ENCODE results near the gene FAM156B.
"Not testable (repeated sequence)": the region's sequence is repeated elsewhere in the genome, so short reads cannot be mapped to it uniquely, and the experiment has no call there.

Gene FAM156B

DNA sequence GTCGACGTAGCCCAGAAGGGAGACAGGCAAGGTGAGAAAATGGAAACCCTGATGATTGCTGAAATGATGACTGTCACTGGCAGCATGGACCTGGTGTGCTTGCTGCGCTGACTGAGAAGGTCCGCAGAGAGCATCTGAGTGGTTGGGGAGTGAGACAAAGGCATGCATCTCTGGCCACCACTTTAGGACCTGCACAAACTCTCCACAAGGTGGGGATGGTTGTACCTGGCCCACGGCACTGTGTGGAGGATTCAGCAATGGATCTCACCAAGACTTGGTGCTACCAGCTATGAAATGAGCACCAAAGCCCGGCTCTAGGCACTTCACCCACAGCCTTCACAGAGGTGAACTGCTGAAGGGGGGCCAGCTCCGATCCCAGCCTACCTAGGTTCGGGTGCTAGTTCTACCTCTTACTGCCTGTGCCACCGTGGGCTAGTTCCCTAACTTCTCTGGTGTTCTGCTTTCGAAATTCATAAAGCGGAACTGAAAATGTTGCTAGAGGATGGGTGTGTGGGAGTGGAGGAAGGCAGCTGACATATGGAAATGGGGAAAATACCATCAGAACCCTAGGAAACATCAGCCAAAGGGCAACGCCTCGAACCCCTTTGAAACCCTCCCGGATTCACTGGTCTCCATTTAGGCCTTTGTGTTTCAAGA lies 48.8 kb downstream of the FAM156B start:
- POLR2A ChIA-PET; H3K4me1 ChIP-seq (ENCODE audit: control insufficient read depth, insufficient read depth, low read length); CTCF ChIA-PET; H3K36me3 ChIP-seq (ENCODE audit: control insufficient read depth in 2 of 2, insufficient read depth in 1 of 2, low read length in 2 of 2); H3K4me3 ChIP-seq (ENCODE audit: low read depth, low read length); H3K27ac ChIP-seq (ENCODE audit: extremely low read depth, low read depth, low read length); H3K9me3 ChIP-seq (ENCODE audit: control insufficient read depth, insufficient read depth, low read depth, low read length): not testable (repeated sequence)

DNA sequence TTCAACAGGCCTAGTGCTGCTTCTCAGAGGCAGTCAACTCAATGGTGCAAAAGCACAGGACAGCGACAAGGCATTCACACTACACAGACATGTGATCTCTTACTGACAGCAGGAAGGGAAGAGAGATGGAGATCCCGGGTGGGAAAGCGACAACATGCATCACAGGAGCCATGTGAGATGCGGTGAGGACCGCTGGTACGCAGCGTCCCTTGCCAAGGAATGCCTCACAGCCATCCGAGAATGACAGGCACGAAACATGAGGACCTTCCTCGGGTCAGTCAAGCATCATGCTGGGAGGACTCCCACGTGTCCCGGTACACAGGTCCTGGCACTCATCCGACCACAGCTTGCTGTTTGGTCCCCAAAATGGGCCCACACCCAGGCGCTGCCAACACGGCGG lies 50.4 kb downstream of the FAM156B start:
- H3K36me3 ChIP-seq (ENCODE audit: control insufficient read depth in 2 of 2, insufficient read depth in 1 of 2, low read length in 2 of 2); CTCF ChIA-PET; H3K4me1 ChIP-seq (ENCODE audit: control insufficient read depth, insufficient read depth, low read length); H3K9me3 ChIP-seq (ENCODE audit: control insufficient read depth, insufficient read depth, low read depth, low read length); H3K4me3 ChIP-seq (ENCODE audit: low read depth, low read length); H3K27ac ChIP-seq (ENCODE audit: extremely low read depth, low read depth, low read length); POLR2A ChIA-PET: not testable (repeated sequence)

DNA sequence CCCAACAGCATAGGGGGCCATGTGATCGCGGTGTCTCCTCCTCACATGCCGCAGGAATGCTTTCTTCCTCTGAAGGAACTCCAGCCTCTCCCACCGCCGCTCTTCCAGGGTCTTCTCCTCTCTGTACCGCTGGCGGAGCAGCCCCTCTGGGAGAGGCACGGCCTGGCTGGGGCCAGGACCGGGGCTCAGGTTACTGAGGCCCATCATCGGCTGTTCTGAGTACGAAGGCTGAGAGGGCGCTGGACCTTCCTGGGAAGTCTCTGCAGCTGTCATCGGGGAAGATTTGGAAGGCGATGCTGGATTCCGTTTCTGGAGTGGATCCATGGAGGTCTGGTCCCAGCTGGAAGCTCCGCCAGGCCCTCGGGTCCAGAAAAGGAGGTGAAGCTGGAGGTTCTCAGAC lies 51.1 kb downstream of the FAM156B start:
- H3K4me3 ChIP-seq (ENCODE audit: low read depth, low read length); POLR2A ChIA-PET; H3K36me3 ChIP-seq (ENCODE audit: control insufficient read depth in 2 of 2, insufficient read depth in 1 of 2, low read length in 2 of 2); H3K9me3 ChIP-seq (ENCODE audit: control insufficient read depth, insufficient read depth, low read depth, low read length); H3K4me1 ChIP-seq (ENCODE audit: control insufficient read depth, insufficient read depth, low read length); CTCF ChIA-PET; H3K27ac ChIP-seq (ENCODE audit: extremely low read depth, low read depth, low read length): not testable (repeated sequence)

DNA sequence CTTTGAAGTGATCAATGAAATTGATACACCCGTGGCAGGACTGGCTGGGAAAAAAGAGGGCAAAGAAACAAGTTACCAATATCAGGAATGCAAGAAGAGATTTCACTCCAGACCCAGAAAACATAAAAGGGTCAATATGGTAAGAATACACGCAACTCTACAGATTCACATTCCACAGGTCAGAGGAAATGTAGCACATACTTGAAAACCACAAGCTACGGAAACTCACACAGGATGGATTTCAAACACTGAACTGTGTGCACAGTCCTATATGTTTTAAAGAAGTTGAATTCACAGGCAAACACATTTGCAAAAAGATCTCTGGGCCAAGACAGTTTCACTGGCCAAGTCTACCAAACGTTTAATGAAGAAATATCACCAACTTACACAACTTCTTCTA lies 52.2 kb downstream of the FAM156B start:
- CTCF ChIA-PET: not testable (repeated sequence)

DNA sequence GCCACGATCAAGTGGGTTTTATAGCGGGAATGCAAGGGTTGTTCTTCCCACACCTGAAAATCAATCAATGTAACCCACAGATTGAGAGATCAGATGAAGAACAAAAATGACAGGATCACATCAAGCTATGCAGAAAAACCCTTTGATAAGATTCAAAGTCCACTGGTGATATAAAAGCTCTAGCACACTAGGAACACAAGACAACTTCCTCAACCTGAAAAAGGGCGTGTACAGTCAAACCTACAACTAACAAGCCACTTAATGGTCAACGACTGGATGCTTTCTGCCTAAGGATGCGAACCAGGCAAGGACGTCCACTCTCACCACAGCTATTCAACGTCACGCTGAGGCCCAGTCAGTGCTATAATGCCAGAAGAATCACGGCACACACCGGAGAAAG lies 52.8 kb downstream of the FAM156B start:
- H3K9me3 ChIP-seq (ENCODE audit: control insufficient read depth, insufficient read depth, low read depth, low read length); H3K36me3 ChIP-seq (ENCODE audit: control insufficient read depth in 2 of 2, insufficient read depth in 1 of 2, low read length in 2 of 2); H3K27ac ChIP-seq (ENCODE audit: extremely low read depth, low read depth, low read length); H3K4me1 ChIP-seq (ENCODE audit: control insufficient read depth, insufficient read depth, low read length); CTCF ChIA-PET; H3K4me3 ChIP-seq (ENCODE audit: low read depth, low read length); POLR2A ChIA-PET: not testable (repeated sequence)

More for the DNA sequence above, 52.2 kb downstream of the FAM156B start:
- H3K27ac ChIP-seq (ENCODE audit: extremely low read depth, low read depth, low read length); H3K9me3 ChIP-seq (ENCODE audit: control insufficient read depth, insufficient read depth, low read depth, low read length); H3K4me3 ChIP-seq (ENCODE audit: low read depth, low read length); POLR2A ChIA-PET; H3K36me3 ChIP-seq (ENCODE audit: control insufficient read depth in 2 of 2, insufficient read depth in 1 of 2, low read length in 2 of 2); H3K4me1 ChIP-seq (ENCODE audit: control insufficient read depth, insufficient read depth, low read length): not testable (repeated sequence)

All from HEK293 (cell line).